ENCODE data around the gene GPR153. TPM values are rescaled to one million over a fixed set of nuclear protein-coding genes. Genes with fewer than 3 reads are reported as not detected.

GPR153 gene
- total RNA-seq, 1 donor = 4.0 TPM

- no peak for TF ChIP-seq CTCF (IDR thresholded peaks at IDR 0.05; ENCODE audit: extremely low read depth, low read depth, low read length)
Measured at GRCh38 chr1:6286266-6286665, 25.4 kb upstream of the GPR153 start.

GRCh38 chr1:6285336-6285735 is 24.4 kb upstream of the GPR153 start:
- H3K79me2 ChIP-seq (ENCODE audit: insufficient read depth, low read length) = no peaks in the 10 kb centered on the region
- H3K9me3 ChIP-seq (ENCODE audit: low read depth, low read length) = no peaks in the 10 kb centered on the region

More at GRCh38 chr1:6286266-6286665, 25.4 kb upstream of the GPR153 start:
- Histone ChIP-seq H3K79me2 (ENCODE audit: insufficient read depth, low read length) (no peaks in the 10 kb centered on the region), H3K27ac (ENCODE audit: low read depth, low read length) (no peak overlapping the region), H3K4me1 (ENCODE audit: insufficient read depth, low read length) (no peaks in the 10 kb centered on the region), H3K4me3 (ENCODE audit: insufficient read depth, low read length) (no peak overlapping the region), H3K27me3 (ENCODE audit: insufficient read depth, low read length) (no peaks in the 10 kb centered on the region), H4K20me1 (ENCODE audit: insufficient read depth, low read length) (no peaks in the 10 kb centered on the region), H3K4me2 (ENCODE audit: insufficient read depth, low read length) (no peak overlapping the region), H3K9me3 (ENCODE audit: low read depth, low read length) (no peaks in the 10 kb centered on the region), H2AFZ (ENCODE audit: low read length) (no peak overlapping the region), H3K36me3 (ENCODE audit: insufficient read depth, low read length) (no peaks in the 10 kb centered on the region)
- no peak for DNase-seq (ENCODE audit: insufficient read length, low spot score, missing footprints)

GRCh38 chr1:6282577-6283270 is 21.8 kb upstream of the GPR153 start:
- Histone ChIP-seq H3K79me2 (ENCODE audit: insufficient read depth, low read length) (no peaks in the 10 kb centered on the region), H3K27ac (ENCODE audit: low read depth, low read length) (no peak overlapping the region), H3K9me3 (ENCODE audit: low read depth, low read length) (no peaks in the 10 kb centered on the region), H3K27me3 (ENCODE audit: insufficient read depth, low read length) (no peaks in the 10 kb centered on the region), H3K4me1 (ENCODE audit: insufficient read depth, low read length) (no peaks in the 10 kb centered on the region), H3K36me3 (ENCODE audit: insufficient read depth, low read length) (no peaks in the 10 kb centered on the region), H3K4me2 (ENCODE audit: insufficient read depth, low read length) (no peak overlapping the region), H3K4me3 (ENCODE audit: insufficient read depth, low read length) (no peak overlapping the region), H2AFZ (ENCODE audit: low read length) (no peak overlapping the region), H4K20me1 (ENCODE audit: insufficient read depth, low read length) (no peaks in the 10 kb centered on the region)
- no peak for DNase-seq (ENCODE audit: insufficient read length, low spot score, missing footprints)
- TF ChIP-seq CTCF (IDR thresholded peaks at IDR 0.05; ENCODE audit: extremely low read depth, low read depth, low read length) = no peak

More at GRCh38 chr1:6285336-6285735, 24.4 kb upstream of the GPR153 start:
- H4K20me1 ChIP-seq (ENCODE audit: insufficient read depth, low read length) = no peaks in the 10 kb centered on the region
- no peaks in the 10 kb centered on the region for H3K36me3 ChIP-seq (ENCODE audit: insufficient read depth, low read length)
- no peak overlapping the region for H2AFZ ChIP-seq (ENCODE audit: low read length)
- no peaks in the 10 kb centered on the region for H3K27me3 ChIP-seq (ENCODE audit: insufficient read depth, low read length)
- no peak for DNase-seq (ENCODE audit: insufficient read length, low spot score, missing footprints)
- no peak for TF ChIP-seq CTCF (IDR thresholded peaks at IDR 0.05; ENCODE audit: extremely low read depth, low read depth, low read length)
- no peak overlapping the region for H3K4me3 ChIP-seq (ENCODE audit: insufficient read depth, low read length)
- no peak overlapping the region for H3K27ac ChIP-seq (ENCODE audit: low read depth, low read length)
- no peak overlapping the region for H3K4me2 ChIP-seq (ENCODE audit: insufficient read depth, low read length)
- H3K4me1 ChIP-seq (ENCODE audit: insufficient read depth, low read length) = no peaks in the 10 kb centered on the region

GRCh38 chr1:6281511-6282402 is 20.9 kb upstream of the GPR153 start:
- no peaks in the 10 kb centered on the region for H3K9me3 ChIP-seq (ENCODE audit: low read depth, low read length)
- TF ChIP-seq CTCF (IDR thresholded peaks at IDR 0.05; ENCODE audit: extremely low read depth, low read depth, low read length) = no peak
- peaks cover 1% of the 10 kb centered on the region for H3K4me1 ChIP-seq (ENCODE audit: insufficient read depth, low read length)
- H4K20me1 ChIP-seq (ENCODE audit: insufficient read depth, low read length) = no peaks in the 10 kb centered on the region
- H3K27me3 ChIP-seq (ENCODE audit: insufficient read depth, low read length) = no peaks in the 10 kb centered on the region
- no peak overlapping the region for H3K4me3 ChIP-seq (ENCODE audit: insufficient read depth, low read length)
- H3K36me3 ChIP-seq (ENCODE audit: insufficient read depth, low read length) = no peaks in the 10 kb centered on the region
- no peak overlapping the region for H3K27ac ChIP-seq (ENCODE audit: low read depth, low read length)
- no peaks in the 10 kb centered on the region for H3K79me2 ChIP-seq (ENCODE audit: insufficient read depth, low read length)
- H3K4me2 ChIP-seq (ENCODE audit: insufficient read depth, low read length) = no peak overlapping the region
- no peak overlapping the region for H2AFZ ChIP-seq (ENCODE audit: low read length)
- DNase-seq (ENCODE audit: insufficient read length, low spot score, missing footprints) = no peak

All from osteoblast (primary cell).